HG03457 (cell line): ENCODE measurements around the gene MACROD2.

Experiments used
- ATAC-seq: cut with Tn5 transposase; IDR thresholded peaks from one replicate; pipeline ENCODE4 v1.9.1; 2021; ENCODE audit warnings: moderate number of reproducible peaks; ENCODE audit not compliant: unreplicated experiment

MACROD2 gene

GRCh38 chr20:15232243-15232642 lies 1236.9 kb downstream of the MACROD2 start:
- ATAC-seq, result no peak

- ATAC-seq, result peak; percentile 58
Observed at GRCh38 chr20:15235471-15236198, 1240.3 kb downstream of the MACROD2 start.

DNA sequence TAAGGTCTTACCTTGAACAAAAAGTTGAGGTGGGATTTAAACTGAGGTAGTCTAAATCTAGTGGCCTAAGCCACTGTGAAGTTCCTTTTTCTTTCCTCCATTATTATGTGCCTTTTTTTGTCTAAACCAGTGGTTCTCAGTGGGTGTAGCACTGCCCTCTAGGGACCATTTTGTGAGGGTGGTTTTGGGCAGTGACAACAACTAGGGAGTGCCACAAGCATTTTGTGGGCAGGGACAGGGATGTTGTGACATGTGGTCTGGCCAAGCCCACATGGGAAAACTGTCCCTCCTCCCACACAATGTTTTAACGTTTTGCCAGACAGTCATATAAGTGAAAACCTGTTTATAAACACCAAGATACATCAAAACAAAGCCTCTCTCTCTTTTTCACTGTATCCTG lies 1241.5 kb downstream of the MACROD2 start:
- ATAC-seq, result no peak

DNA sequence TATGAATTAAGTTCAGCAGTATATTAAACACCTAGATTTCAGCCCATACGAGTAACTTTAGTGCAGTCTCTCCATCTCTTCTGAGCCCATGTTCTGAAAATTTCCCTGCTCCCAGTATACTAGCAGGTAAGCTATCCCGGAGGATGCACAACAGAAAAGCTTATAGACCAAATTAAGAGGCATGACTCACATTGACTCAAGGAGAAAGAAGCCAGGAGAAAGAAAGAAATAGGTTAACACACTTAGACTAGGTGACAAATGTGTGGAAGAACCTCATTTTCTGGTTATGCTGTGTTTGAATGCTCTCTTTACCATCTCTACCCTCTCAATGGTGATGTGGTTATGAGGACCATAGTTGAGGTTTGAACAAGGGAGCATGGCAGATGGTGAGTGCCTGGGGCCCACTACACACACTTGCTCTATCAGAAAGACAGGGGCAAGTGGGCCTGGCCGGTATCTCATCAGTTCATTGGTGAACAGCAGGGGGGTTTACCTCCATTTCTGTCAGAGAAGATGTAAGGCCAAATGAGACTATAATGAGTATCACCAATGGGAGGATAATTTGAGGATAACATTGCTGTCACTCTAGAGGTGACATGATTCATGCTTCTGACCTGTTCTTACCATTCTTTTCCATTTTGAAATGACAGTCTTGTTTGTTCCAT lies 1244.4 kb downstream of the MACROD2 start:
- ATAC-seq, result no peak

GRCh38 chr20:15240801-15241200 lies 1245.5 kb downstream of the MACROD2 start:
- no peak for ATAC-seq

- ATAC-seq, result no peak
Observed at GRCh38 chr20:15241681-15242080, 1246.4 kb downstream of the MACROD2 start.

GRCh38 chr20:15242773-15243172 lies 1247.5 kb downstream of the MACROD2 start:
- ATAC-seq, result no peak

GRCh38 chr20:15245896-15246295 lies 1250.6 kb downstream of the MACROD2 start:
- no peak for ATAC-seq

DNA sequence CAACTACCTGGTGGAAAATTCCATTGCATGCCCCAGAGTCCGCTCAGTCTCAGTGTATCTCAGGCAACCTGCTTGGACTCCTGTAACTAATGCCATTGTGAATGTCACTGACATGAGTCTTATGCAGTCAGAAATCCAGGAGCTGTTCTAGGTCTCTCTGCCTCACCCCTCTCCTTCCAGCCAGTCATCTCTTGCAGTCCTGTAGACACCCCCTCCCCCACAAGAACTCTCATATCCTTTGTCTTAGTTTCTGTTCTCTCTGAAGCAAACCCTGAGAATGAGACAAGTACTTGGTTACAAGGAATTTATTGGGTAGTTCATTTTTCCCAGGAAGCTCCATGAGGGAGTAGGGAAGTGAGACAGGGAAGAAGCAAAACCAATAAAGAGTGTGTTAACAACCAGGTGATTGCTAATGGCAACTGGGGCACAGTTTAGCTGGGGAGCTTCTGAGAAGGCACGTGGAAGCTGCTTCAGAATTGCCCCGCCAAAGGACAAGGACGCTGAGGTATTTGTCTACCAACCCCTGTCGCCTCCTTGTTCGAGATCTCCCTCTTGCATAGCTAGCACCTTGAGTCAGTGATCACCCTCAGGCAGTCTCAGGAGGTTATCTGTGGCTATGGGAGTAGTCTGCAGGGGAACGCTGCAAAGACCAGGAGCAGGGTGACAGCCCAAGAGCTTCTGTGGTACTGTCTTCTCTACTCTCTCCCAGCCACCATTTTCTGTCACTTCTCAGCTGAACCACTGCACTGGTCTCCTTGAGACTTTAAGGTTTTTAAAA lies 1253.5 kb downstream of the MACROD2 start:
- peak; percentile 57 for ATAC-seq

DNA sequence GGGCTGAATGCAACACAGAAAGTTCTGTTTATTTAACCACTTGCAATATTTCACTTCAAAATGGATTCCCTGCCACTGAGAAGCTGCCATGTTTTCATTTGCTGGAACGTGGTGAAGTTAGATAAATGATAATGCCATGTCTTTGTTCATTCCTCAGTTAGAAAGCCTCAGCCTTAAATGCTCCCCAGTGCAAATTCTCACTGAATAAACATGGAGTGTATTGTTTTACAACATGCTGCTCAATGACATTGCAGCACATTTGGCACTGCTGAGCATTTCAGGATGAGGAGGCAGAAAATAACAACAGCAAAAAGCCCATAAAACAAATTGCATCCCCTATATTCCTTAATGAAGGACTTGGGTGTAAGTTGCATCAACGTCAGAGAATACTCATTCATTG lies 1255.9 kb downstream of the MACROD2 start:
- no peak for ATAC-seq

GRCh38 chr20:15252304-15252703 lies 1257.0 kb downstream of the MACROD2 start:
- no peak for ATAC-seq

GRCh38 chr20:15253431-15253830 lies 1258.1 kb downstream of the MACROD2 start:
- ATAC-seq, result no peak

DNA sequence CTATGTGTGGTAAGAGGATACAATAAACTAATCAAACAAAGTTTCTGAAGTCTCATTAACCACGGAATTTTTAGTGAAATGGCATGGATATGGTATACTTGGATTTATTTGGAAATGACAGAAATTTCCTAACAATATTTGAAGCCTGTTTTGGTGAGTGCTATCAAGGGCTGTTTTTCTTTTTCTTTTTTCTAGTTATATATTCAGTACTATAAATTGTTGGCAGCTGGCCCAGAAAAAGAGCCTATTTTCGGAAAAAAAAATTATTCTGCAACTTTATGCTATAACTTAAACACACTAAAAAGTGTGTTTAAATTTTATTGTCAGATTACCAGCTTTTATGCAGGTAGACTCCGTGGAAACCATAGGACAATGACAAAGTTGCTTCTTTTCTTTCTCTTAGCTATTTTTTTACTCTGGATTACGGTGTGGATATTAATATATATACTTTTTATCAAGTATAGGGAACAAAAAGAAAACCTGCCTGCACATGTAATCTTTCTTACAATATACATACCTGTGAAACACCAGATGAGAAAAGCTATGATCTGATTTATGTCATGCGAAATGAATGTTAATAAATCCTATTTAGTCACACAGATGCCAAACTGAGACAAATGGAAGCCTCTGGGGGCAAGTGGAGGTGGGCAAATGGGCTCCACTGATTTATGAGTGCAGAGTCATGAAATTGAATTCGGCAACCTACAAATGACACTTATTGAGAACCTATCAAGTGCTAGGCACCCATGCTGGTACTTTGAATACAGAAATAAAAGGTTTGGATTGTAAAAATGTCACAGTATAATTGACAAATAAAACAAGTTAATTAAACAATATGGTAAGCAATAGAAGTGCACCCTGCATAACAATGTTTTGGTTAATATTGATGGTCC lies 1261.6 kb downstream of the MACROD2 start:
- ATAC-seq, result no peak

DNA sequence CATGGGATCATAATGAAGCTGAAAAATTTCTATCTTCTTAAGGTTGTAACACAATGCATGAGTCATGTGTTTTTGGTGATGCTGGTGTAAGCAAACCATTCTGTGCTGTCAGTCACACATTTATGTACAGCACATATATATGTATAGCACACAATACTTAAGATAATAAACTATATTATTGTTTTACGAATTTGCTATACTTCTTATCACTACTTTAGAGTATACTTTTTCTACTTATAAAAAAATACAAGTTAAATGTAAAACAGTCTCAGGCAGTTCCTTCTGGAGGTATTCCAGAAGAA lies 1262.2 kb downstream of the MACROD2 start:
- ATAC-seq, result no peak

- no peak for ATAC-seq
Observed at GRCh38 chr20:15265581-15266309, 1270.4 kb downstream of the MACROD2 start.

DNA sequence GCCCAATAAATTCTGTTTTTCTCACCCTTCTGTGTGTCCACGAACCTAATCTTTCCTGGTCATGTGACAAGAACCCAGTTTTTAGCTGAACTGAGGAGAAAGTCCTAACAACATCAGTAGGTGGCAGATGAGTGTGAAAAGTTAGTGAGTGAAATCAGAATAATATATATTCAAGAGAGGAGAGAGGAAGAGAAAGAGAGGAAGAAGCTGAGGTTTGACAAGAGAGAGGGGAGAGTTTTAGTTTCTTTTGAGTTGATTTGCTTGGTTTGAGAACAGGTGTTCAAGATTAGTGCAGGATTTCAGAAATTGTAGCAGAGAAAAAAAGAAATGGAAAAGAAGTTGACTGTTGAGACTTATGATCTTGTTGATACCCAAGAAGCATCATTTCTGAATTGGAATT lies 1272.6 kb downstream of the MACROD2 start:
- ATAC-seq, result no peak

DNA sequence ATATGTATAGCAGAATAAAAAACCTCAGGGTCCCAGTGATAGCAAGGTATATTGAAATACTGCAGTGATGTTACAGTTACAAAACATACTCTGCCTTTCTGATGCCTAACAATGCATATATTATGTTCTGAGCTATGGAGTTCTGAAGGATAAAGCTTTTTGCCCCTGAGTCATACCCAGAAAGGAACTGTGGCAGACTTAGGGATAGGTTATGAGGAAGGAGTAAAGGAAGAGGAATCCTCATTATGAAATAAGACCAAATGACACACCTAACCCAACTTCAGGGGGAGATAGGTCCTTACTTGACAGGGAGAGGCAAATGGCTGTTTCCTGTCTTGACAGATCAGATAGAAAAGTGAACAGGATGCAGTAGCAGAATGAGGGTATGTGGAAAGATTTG lies 1282.7 kb downstream of the MACROD2 start:
- ATAC-seq, result no peak

DNA sequence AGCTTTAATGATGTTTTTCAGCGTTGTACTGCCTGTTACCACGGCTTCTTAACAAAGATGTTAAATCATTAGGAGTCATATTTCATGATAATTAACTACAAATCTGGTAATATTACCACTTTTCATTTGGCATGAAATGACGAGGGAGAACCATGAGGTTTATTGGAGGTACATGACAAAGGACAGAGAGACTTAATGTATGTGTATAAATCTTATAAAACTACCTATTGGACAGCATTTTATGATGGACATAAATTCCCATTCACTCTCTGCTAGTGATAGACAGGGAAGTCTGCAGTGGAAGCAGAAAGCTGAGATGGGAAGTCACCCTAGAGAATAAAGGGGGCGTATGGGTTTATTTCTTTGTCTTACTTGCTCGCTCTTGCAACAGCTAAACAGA lies 1292.0 kb downstream of the MACROD2 start:
- no peak for ATAC-seq

DNA sequence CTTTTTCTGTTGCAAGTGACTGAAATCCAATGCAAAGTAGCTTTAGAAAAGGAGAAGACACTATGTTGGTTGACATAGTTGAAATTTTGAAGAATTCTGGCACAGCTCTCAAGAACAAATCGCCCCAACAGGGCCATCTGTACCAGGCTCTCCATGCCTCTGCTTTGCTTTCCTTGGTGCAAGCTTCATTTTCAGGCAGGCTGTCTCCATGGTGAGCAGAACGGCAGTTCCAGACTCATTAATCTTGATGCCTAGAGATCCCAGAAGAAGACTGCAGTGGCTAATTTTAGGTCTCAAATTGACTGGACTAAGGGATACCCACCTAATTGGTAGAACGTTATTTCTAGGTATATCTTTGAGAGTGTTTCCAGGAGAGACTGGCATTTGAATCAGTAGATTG lies 1292.8 kb downstream of the MACROD2 start:
- no peak for ATAC-seq

- ATAC-seq, result no peak
Observed at GRCh38 chr20:15289337-15289736, 1294.0 kb downstream of the MACROD2 start.
